GM18909 (cell line): ENCODE measurements around the gene RYR2.
"Not testable (repeated sequence)": the region's sequence is repeated elsewhere in the genome, so short reads cannot be mapped to it uniquely, and the experiment has no call there.

Experiments used
- ATAC-seq: cut with Tn5 transposase; IDR thresholded peaks from one replicate; pipeline ENCODE4 v1.9.1; 2021; ENCODE audit warnings: mild to moderate bottlenecking; ENCODE audit not compliant: unreplicated experiment, poor library complexity

The RYR2 gene

GRCh38 chr1:237232501-237232900, 190.5 kb downstream of the RYR2 start:
- ATAC-seq, result no peak

GRCh38 chr1:237235091-237235490, 193.1 kb downstream of the RYR2 start:
- no peak for ATAC-seq

- no peak for ATAC-seq
Measured at GRCh38 chr1:237237721-237238120, 195.7 kb downstream of the RYR2 start.

- ATAC-seq, result no peak
Measured at GRCh38 chr1:237239248-237239647, 197.3 kb downstream of the RYR2 start.

GRCh38 chr1:237241038-237241437, 199.1 kb downstream of the RYR2 start:
- ATAC-seq, result no peak

- ATAC-seq, result no peak
Measured at GRCh38 chr1:237244778-237245177, 202.8 kb downstream of the RYR2 start.

- no peak for ATAC-seq
Measured at GRCh38 chr1:237247442-237247841, 205.5 kb downstream of the RYR2 start.

- ATAC-seq, result no peak
Measured at GRCh38 chr1:237249120-237249519, 207.1 kb downstream of the RYR2 start.

- no peak for ATAC-seq
Measured at GRCh38 chr1:237250055-237250454, 208.1 kb downstream of the RYR2 start.

GRCh38 chr1:237255071-237255470, 213.1 kb downstream of the RYR2 start:
- ATAC-seq, result no peak

- ATAC-seq, result no peak
Measured at GRCh38 chr1:237258871-237259270, 216.9 kb downstream of the RYR2 start.

- ATAC-seq, result no peak
Measured at GRCh38 chr1:237261198-237261597, 219.2 kb downstream of the RYR2 start.

- no peak for ATAC-seq
Measured at GRCh38 chr1:237267743-237268142, 225.8 kb downstream of the RYR2 start.

GRCh38 chr1:237269938-237270337, 228.0 kb downstream of the RYR2 start:
- ATAC-seq, result no peak

GRCh38 chr1:237270353-237270752, 228.4 kb downstream of the RYR2 start:
- no peak for ATAC-seq

- not testable (repeated sequence) for ATAC-seq
Measured at GRCh38 chr1:237277994-237278393, 236.0 kb downstream of the RYR2 start.

GRCh38 chr1:237279629-237280028, 237.6 kb downstream of the RYR2 start:
- ATAC-seq, result no peak

GRCh38 chr1:237281481-237281880, 239.5 kb downstream of the RYR2 start:
- ATAC-seq, result no peak

GRCh38 chr1:237282208-237282783, 240.3 kb downstream of the RYR2 start:
- no peak for ATAC-seq

GRCh38 chr1:237287876-237288521, 246.0 kb downstream of the RYR2 start:
- no peak for ATAC-seq

GRCh38 chr1:237293804-237294203, 251.8 kb downstream of the RYR2 start:
- no peak for ATAC-seq

GRCh38 chr1:237296861-237297260, 254.9 kb downstream of the RYR2 start:
- ATAC-seq, result no peak
